IMR-90 (cell line): ENCODE measurements around the gene KRT6A.

Source experiments
- BHLHE40 ChIP-seq: fragments of 150-350 bp; IDR thresholded peaks from 2 replicates; pipeline ENCODE4 v1.6.1; 2016; ENCODE audit warnings: mild to moderate bottlenecking, low read depth, low read length
- CEBPB ChIP-seq: IDR thresholded peaks from 2 replicates; pipeline ENCODE4 v1.6.1; 2012; ENCODE audit warnings: low read depth, low read length, improper control_type of control experiment
- CTCF ChIP-seq: conservative IDR thresholded peaks from 2 replicates; pipeline ENCODE4 v1.5.1; 2012; ENCODE audit warnings: mild to moderate bottlenecking, low read depth, low read length, improper control_type of control experiment
- ELK1 ChIP-seq: fragments of 150-350 bp; IDR thresholded peaks from 2 replicates; pipeline ENCODE4 v1.6.1; 2016; ENCODE audit warnings: low read depth, mild to moderate bottlenecking, low read length, moderate library complexity, borderline replicate concordance
- FOS ChIP-seq: fragments of 150-350 bp; IDR thresholded peaks from 2 replicates; pipeline ENCODE4 v1.6.1; 2016; ENCODE audit warnings: low read depth, low read length
- MAZ ChIP-seq: IDR thresholded peaks from 2 replicates; pipeline ENCODE4 v1.6.1; 2012; ENCODE audit warnings: low read depth, mild to moderate bottlenecking, low read length, improper control_type of control experiment, moderate library complexity, borderline replicate concordance
- POLR2A ChIP-seq: IDR thresholded peaks from 2 replicates; pipeline ENCODE4 v1.6.1; 2012; ENCODE audit warnings: mild to moderate bottlenecking, low read depth, low read length
- RAD21 ChIP-seq: IDR thresholded peaks from 2 replicates; pipeline ENCODE4 v1.6.1; 2012; ENCODE audit warnings: low read length, improper control_type of control experiment

- TF ChIP-seq CTCF (no peak), BHLHE40 (no peak), POLR2A (no peak), ELK1 (no peak), FOS (no peak), CEBPB (no peak), MAZ (no peak), RAD21 (no peak)
Measured at GRCh38 chr12:52521175-52521567, 28.1 kb upstream of the KRT6A start.
